IPS-11a (cell line): ENCODE data around the gene FES.
"Not testable (repeated sequence)": the region's sequence is repeated elsewhere in the genome, so short reads cannot be mapped to it uniquely, and the experiment has no call there.

Source experiments
- H3K4me3 ChIP-seq: one replicate; pipeline ENCODE4 v1.5.1; 2013; ENCODE audit warnings: low read depth, low read length, control low read depth

The FES gene

DNA sequence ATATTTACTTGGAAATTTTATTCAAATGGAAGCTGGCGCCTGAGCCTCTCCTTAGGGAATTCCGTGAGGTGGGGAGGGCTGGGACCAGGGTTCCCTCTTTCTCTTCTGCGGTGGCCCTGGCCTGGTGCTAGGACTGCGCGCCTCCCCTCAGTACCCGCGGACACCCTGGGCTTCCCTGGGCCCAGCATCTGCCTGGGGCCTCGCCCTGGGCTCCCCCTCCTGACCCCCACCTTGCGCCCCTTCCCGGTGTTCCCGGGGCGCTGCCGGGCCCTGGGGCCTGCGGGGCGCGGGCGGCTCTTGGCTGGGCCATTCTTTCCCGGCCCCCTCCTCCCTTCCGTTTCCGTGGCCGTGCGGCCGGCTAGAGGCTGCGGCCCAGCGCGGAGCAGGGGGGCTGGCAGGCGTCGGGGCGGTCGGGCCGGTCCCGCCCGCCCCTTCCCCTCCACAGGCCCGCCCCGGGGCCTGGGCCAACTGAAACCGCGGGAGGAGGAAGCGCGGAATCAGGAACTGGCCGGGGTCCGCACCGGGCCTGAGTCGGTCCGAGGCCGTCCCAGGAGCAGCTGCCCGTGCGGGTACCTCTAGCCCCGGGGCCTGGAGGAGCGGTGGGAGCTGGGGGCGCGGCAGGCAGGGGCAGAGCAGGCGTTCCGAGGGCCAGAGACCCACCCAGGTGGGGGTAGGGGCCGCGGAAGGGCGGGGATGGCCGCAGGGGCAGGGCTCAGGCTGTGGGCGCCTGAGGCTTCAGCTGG lies at the start of gene FES:
Gene FES (plus strand): TSS at position 529 of the 743 bp plus-strand sequence. CDS start 542 bp downstream, outside the sequence.
- no peak within 1 kb of the TSS for H3K4me3 ChIP-seq

DNA sequence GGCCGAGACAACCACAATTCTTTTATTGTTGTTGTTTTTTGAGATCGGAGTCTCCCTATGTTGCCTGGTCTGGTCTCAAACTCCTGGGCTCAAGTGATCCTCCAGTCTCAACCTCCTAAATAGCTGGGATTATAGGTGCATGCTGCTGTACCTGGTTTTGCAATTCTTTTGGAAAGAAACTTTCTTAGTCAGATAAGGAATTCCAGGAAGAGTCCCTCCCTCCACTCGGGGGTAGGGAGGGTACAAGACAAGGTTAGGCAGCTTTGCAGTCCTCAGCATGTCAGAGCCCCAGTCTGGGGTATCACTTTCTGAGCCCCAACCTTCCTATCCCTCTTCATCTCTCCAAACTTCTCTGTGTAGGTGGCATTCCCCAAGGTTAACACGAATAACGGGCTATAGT lies 49.7 kb upstream of the FES start:
- H3K4me3 ChIP-seq = no peak overlapping the region

DNA sequence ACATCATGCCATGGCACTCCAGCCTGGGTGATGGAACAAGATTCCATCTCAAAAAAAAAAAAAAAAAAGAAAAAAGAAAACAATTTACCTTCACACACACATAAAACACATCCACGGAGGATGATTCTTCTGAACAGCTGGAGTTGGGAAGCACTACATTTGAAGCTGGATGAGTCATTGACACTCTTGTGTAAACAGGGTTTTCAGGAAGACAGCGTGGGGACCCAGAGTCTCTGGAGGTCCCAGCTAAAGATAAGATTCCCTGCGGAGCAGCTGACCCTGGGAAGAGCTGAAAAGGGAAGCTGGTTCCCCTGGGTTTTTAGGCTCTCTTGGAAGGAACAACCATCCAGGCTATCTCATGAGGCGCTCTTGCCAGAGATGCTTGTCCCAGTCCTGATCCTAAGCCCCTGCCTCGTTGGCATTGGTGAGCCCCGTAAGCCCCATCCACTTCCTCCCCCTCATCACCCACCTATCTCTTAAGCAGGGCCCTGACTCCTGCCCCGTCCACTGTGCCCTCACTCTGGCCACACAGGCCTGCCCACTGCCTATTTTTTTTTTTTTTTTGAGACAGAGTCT lies 47.9 kb upstream of the FES start:
- no peak overlapping the region for H3K4me3 ChIP-seq

DNA sequence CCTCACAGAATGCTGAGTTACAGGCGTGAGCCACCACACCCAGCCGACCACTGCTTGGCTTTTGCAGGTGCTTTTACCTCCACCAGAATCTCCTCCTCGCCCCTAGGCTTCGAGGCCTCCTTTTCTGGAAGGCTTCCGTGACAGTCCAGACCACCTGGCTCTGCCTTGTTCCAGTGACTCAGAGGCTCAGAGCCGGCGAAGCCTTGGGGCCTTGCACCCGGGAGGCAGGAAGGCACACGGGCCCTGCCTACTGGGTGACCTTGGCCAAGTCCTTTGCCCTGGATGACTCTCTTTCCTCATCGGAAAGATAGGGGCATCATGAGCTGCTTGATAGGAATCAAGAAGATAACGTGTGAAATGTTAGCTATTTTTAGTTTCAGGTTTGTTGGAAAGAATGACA lies 47.2 kb upstream of the FES start:
- H3K4me3 ChIP-seq = no peak overlapping the region

DNA sequence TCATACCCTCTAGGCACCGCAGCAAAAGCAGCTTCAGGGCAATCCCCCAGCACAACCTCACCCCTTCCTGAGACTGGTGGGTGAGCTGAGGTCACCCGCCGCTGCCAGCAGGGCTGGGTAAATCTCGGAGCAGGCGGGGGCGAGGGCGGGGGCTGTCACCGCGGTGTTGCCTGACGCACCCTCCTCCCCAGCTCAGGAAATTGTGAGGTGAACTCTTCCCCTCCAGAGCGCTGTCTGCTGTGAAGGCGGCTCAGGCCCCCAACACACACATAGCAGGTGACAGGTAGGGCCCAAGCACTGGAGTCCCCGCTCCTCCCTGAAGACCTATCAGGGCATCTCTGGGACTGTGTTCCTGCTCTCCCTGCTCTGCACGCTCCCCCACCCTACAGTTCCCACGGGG lies 46.2 kb upstream of the FES start:
- no peak overlapping the region for H3K4me3 ChIP-seq

DNA sequence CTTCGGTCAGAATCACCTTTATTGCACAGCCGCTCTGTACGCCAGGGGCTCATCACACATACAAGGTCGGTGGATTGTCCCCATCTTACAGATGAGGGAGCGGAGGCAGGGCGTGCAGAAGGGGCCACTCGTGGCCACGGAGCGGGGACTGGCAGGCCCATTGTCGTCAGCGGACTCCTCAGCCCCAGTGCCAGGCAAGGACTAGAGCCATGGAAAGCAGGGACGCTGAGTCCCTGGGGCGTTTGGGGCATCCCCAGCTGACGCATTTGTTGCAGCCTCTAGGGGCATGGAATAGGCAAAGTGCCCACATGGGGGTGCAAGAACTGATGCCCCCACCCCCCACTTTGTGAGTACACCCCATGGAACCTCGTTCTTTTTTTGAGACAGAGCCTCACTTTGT lies 45.8 kb upstream of the FES start:
- H3K4me3 ChIP-seq = no peak overlapping the region

DNA sequence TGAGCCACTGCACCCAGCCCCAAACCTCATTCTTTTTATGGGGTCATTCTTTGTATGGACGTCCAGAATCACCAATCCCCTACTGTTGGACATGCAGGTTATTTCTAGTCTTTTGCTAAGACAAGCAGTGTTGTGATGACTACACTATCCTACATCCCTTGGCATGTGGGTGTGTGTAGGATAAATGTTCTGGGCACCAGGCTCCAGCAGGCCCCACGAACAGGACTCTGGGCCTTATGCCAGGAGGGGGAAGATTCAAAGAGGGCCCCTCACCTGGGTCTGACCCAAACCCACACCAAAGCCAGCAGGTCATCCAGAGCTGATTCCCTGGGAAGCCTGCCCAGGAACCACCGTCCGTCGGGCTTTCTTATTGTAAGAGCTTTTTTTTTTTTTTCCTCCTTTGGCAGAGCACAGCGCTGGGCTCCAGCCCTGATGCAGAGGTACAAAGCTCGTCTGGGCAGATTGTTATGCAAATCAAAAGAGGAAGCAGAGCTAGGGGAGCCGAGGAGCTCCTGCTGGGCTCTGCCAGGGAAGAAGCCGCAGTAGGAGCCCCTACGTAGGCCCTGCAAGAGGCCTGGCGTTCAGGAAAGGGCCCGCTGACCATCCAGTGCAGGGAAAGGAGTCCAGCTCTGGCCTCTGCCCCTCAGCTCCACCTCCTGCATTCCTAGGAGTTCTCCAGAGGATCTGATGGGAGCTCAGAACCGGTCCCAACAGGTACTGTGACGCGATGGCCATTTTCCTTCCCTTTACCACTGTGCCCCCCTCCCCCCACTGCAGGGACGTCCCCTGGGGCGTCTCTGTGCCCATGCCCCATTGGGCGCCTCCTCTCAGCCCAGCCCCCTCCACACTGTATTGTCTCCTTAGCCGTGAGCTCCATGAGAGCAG lies 44.9 kb upstream of the FES start:
- no peak overlapping the region for H3K4me3 ChIP-seq

DNA sequence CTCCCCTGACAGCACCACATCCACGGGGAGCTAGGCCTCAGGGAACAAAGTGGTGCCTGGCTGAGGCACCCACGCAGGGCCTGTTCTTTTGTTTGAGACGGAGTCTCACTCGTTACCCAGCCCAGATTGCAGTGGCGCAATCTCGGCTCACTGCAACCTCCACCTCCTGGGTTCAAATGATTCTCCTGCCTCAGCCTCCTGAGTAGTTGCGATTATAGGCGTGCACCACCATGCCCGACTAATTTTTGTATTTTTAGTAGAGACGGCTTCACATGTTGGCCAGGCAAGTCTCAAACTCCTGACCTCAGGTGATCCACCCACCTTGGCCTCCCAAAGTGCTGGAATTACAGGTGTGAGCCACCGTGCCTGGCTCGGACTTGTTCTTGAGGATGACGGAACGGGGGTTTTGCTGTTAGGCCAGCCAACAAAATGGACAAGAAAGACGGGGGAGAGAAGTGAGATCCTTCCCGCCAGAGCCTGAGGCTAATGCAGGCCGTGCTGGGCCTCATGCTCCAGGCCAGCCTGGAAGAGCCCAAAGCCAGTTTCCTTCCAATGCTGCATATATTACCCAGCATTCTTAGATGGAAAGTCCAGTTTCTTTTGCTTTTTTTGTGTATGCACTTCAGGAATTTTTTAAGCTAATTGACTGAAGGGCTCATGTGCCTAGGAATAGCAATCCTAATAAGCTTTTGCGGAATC lies 44.0 kb upstream of the FES start:
- H3K4me3 ChIP-seq = no peak overlapping the region

DNA sequence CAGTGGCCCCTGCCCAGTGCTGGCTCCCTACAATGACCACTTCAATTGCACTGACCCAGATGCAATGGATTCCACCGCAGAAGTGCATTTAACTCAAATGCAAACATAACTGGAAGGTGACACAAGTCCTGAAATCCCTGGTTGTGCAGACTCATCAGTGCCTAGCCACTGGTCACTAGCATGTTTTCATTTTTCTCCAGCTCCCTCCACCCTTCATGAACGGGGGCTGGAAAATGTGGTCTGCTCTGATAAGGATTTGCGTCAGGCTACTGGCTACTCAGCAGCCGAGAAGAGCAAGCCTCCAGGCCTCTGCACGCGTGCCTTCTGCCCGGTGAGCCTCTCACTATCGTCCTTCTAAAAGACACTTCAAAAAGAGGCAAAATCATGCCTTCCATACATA lies 43.4 kb upstream of the FES start:
- H3K4me3 ChIP-seq = no peak overlapping the region

DNA sequence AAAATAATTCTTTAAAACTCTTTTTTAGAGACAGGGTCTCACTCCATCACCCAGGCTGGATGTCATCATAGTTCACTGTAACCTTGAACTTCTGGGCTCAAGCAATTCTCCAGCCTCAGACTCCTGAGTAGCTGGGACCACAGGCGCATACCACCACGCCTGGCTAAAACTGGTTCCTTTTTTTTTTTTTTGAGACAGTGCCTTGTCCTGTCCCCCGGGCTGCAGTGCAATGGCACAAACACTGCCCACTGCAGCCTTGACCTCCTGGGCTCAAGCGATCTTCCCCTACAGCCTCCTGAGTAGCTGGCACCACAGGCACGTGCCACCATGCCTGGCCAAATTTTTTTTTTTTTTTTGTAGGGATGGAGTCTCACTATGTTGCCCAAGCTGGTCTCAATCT lies 39.6 kb upstream of the FES start:
- no peak overlapping the region for H3K4me3 ChIP-seq

DNA sequence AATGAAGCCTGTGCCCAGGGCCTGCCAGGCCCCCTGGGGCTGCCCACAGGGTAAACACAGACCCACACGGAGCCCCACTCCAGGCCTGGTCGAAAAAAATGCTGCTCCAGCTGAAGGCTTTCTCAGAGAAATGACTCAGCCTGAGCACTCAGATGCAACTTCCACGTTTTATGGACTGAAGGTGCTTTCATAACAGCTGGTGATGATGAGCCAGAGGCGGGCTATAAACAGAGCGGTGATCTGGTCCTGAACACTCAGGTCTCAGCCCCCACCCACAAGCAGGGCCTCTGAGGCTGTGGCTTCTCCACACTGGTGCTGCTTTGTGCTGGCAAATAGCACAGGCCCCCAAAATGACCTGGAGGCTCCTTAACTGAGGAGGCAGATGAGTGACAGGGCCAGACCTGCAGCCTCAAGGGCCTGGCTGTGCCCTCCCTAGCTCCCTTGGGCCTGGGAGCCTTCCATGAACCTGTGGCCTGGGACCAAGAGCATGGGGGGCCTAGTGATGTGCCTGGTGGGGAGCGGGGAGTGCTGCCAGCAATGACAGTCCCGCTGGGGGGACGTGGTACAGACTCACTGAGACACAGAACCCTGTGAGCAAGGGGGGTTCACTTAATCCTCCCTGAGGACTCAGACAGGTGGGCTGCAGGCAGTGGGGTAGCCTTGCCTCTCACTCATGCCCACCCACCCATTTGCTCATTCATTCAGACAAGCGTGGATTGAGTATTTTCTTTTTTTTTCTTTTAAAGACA lies 38.9 kb upstream of the FES start:
- H3K4me3 ChIP-seq = no peak overlapping the region

DNA sequence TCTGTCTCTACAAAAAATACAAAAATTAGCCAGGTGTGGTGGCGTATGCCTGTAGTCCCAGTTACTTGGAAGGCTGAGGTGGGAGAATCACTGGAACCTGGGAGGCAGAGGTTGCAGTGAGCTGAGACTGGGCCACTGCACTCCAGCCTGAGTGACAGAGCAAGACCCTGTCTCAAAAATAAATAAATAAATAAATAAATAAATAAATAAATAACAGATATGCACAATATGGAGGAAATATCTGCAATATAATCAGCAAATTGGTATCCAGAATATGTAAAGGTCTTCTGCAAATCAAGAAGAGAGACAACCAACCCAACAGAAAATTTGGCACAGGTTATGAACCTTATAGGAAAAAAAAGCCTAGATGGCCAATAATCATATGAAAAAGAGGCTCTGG lies 34.9 kb upstream of the FES start:
- not testable (repeated sequence) for H3K4me3 ChIP-seq

DNA sequence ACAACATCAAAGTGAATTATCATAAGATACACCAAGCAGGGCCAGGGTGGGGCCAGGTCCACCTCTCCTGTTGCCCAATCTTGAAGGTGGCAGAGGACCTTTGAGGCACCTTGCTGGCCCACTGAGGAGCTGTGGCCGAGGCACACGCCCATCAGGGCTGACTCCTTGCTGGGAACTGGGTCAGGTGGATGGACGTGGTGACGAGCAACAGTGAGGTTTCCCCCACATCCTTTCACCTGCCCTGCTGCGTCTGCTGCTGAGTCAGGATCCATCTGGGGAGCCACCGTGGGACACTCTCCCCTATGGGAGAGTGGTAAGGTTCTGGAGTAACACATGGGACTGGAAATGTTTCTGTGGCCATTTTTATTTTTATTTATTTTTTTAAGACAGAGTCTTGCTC lies 33.2 kb upstream of the FES start:
- H3K4me3 ChIP-seq = no peak overlapping the region

DNA sequence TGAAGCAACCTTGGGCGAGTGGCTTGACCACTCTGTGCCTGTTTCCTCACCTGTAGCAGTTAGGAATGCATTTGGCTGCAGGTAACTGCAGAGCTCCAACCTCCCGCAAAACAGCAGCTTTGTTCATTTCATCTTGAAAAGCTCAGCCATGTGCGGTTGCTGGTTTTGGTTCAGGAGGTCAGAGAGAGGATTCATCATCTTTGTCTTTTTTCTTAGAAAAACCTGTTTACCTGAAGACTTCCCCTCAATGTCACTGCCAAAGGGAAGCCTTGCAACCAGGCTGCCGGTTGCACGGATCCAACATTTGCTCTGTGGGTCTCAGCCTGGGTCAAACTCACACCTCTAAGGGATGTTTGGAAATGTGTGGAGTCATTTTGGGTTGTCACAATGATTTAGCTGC lies 32.4 kb upstream of the FES start:
- H3K4me3 ChIP-seq = no peak overlapping the region

DNA sequence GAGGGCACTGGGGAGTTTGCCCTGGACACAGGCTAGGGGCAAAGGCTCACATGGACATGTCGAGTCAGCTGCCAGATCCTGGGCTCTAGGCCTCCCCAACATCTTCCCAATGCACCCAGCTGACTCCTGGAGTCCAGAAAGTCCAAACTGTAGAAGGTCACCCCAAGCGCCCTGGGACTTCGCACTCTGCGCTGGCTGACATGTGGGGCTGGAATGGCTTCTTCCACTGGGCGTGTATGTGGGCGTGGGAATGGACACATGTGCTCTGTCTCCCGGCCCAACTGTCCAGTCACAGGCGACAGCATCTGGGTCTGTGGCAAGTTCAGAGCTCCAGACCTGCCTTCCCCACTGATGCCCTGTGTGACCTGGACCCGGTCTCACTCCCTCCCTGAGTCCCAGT lies 29.2 kb upstream of the FES start:
- no peak overlapping the region for H3K4me3 ChIP-seq

DNA sequence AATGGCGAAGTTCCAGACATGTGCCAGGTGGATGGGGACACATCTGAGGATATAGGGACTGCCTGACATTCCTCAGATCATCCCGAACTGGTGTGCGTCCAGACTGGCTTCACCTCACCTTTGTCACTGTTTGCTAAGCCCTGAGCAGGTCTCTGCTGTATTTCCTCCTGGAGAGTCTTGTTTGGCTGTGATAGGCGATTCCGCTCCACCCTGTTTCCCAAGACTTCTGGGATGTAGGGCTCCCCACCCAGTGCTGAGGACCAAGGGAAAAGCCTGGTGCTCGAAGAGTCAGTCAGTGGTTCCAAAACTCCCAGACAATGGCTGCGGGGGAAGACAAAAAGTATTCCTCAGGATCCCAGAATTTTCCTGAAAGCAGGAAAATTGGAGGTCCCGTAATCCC lies 27.0 kb upstream of the FES start:
- no peak overlapping the region for H3K4me3 ChIP-seq

DNA sequence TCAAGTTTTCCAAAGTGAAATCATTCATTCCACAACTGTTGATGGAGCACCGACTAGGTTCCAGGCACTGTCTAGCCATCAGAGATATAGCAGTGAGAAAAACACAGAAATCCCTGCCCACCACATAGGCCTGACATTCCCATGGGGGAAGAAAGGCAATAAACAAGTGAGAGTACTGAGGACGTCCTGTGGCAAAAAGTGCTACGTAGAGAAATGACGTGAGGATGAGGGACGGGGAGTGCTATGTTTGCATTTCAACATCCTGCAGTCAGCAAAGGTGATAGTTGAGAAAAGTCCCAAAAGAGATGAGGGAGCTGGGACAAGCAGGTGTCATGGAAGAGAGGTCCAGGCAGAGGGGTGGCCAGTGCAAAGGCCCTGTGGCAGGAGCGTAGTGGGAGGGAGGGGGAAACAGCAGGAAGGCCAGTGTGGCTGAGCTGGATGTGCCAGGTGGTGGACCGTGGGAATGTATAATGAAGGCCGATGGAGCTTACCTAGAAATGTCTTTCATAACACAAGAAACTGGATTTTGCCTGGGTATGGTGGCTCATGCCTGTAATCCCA lies 26.3 kb upstream of the FES start:
- H3K4me3 ChIP-seq = no peak overlapping the region

DNA sequence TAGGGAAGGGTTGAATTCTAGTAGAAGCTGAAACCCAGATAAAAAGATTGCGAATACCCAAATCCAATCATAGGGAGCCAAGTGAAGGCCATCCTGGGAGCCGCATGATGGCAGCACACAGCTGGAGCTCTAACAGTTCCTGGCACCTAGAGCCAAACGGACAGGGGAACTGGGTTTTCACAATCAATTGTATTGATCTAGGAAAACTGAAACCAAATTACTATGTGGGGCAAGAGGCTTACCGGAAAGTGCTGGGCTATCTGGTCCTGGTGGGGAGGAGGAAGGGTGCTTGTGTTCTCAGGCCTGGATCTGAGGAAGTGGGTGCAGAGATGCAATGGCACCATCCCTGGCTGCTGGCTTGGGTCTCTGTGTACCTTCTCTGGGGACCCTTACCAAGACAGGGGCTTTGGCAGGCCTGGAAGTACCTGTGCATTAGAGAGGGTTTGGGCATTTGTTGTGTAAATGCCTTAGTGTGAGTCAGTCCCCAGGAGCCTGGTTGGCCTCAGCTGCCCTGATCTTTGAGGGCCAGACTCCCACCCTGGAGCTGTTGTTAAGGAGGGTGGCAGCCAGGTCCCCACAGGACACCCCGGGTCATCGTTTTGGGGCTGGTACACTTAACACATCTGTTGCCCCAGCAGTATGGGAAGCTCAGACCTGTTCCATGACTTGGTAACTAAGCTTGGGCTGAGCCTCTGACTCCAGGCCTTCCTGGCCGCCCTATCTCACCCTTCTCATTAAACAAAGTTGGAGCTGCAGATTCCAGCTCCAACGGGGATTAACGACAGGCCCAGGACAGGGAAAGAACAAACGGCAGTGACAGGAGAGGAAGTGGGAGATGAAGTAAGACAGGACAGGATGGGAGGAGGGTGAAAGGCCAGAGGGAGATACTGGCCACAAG lies 24.8 kb upstream of the FES start:
- H3K4me3 ChIP-seq = no peak overlapping the region

DNA sequence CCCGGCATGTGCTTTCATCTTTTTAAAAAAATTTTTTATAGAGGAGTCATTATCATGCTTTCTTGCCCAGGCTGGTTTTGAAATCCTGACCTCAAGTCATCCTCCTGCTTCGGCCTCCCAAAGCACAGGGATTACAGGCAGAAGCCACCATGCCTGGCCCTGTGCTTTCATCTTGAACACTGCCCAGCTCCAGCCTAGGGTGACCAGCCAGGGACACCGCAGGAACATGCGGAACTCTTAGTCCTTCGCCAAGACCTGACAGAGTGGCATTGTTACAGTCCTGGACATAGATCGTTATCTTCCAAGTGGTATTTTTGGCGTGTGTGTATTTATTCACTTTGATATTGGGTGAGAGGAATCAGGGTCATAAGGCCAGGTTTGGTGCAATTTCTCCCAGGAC lies 23.9 kb upstream of the FES start:
- H3K4me3 ChIP-seq = no peak overlapping the region
